ENCODE data around the gene C7orf57.

C7orf57 gene

DNA sequence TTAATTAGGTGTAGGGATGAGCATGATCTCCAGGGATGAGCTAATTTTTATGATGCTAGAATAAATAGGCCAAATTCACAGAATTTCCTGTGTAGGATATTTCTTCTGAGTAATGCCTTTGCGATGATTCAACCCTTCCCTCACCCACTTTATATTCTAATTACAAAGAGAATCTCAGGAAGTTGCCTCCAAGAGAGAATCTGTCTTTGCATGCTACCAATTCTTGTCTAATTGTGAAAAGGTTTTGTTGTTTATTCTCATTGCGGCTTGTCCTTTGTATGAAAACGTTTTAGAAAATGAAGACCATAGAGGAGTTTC lies 6.3 kb downstream of the C7orf57 start:
- DNase-seq (ENCODE audit: low read depth, low spot score), result peak; percentile 44
- H3K4me3 ChIP-seq (ENCODE audit: low read depth, low read length), result no peak overlapping the region

DNA sequence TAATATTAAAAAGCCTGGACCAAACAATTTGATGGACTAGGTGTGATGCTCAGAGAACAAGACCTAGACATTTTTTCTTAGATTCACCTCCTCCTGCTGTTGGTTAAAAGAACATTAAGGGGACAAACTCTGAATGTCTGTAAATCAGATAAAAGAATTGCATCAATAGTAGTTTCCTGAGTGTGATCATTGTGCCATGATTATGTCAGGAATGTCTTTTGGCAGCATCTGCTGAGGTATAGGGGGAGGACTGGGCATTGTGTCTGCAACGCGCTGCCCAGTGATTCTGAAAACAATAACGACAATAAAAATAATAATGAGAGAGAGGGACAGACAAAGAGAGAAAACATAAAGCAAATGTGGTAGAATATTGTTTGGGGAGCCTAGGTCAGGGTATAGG lies 6.9 kb downstream of the C7orf57 start:
- TF ChIP-seq, protein P1, sequence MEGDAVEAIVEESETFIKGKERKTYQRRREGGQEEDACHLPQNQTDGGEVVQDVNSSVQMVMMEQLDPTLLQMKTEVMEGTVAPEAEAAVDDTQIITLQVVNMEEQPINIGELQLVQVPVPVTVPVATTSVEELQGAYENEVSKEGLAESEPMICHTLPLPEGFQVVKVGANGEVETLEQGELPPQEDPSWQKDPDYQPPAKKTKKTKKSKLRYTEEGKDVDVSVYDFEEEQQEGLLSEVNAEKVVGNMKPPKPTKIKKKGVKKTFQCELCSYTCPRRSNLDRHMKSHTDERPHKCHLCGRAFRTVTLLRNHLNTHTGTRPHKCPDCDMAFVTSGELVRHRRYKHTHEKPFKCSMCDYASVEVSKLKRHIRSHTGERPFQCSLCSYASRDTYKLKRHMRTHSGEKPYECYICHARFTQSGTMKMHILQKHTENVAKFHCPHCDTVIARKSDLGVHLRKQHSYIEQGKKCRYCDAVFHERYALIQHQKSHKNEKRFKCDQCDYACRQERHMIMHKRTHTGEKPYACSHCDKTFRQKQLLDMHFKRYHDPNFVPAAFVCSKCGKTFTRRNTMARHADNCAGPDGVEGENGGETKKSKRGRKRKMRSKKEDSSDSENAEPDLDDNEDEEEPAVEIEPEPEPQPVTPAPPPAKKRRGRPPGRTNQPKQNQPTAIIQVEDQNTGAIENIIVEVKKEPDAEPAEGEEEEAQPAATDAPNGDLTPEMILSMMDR (IDR thresholded peaks at IDR 0.05; ENCODE audit: low read depth, low read length), result no peak
- no peak for DNase-seq (ENCODE audit: low read depth, low spot score)
- no peak overlapping the region for H3K4me3 ChIP-seq (ENCODE audit: low read depth, low read length)
- in situ Hi-C loops (cut with HindIII; ENCODE audit: low sequenced_read_pairs), result no loop called here

More for the DNA sequence above, 6.3 kb downstream of the C7orf57 start:
- TF ChIP-seq, protein P1 (IDR thresholded peaks at IDR 0.05; ENCODE audit: low read depth, low read length), result no peak
- in situ Hi-C loops (cut with HindIII; ENCODE audit: low sequenced_read_pairs), result no loop called here

DNA sequence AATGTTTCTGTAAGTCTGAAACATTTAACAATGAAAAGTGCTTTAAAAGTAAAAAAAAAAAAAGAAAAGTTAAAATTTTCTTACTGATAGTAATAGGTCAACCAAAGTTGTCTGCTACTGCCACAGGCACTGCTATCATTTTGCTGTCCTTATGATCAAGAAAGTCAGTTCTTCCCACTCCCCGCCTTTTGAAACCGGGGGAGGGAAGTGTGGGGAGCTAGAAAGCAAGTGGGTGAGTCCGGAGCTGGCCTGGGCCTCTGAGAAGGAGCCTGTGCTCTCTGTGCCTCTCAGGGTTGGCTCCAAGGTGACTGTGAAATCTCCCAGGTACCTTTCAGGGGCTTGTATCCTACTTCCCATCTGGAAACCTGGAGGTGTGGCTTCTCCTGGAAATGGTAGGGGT lies 7.3 kb downstream of the C7orf57 start:
- in situ Hi-C loops (cut with HindIII; ENCODE audit: low sequenced_read_pairs), result no loop called here
- TF ChIP-seq, protein P1 (IDR thresholded peaks at IDR 0.05; ENCODE audit: low read depth, low read length), result no peak
- no peak overlapping the region for H3K4me3 ChIP-seq (ENCODE audit: low read depth, low read length)
- no peak for DNase-seq (ENCODE audit: low read depth, low spot score)

DNA sequence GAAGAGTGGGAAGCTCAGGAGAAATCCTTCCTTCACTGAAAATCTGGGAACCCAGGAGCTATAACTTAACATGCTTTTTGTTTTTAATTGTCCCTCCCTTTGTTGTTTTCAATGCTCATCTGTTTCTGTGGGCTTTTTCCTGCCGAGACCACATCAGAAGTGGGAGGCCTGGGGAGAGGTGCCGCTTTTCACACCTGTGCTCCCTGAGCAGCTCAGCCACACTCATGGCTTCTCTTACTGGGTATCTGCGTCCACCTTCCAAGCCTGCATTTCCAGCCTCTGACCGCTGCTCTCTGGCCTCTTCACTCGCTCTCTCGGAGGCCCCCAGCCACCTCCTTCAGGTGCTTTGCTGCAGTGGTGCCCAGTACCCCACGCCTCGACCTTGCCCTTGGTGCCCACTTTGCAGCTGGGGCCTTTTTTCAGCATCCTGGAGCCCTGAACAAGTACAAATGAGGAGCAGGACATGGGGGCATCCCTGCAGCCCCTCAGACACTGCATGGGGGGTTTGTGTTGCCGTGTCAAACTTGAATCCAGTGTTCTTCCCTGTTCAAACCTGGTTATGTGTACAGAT lies 9.9 kb downstream of the C7orf57 start:
- H3K4me3 ChIP-seq (ENCODE audit: low read depth, low read length), result no peak overlapping the region
- DNase-seq (ENCODE audit: low read depth, low spot score), result no peak
- in situ Hi-C loops (cut with HindIII; ENCODE audit: low sequenced_read_pairs), result no loop called here
- TF ChIP-seq, protein P1 (IDR thresholded peaks at IDR 0.05; ENCODE audit: low read depth, low read length), result no peak

DNA sequence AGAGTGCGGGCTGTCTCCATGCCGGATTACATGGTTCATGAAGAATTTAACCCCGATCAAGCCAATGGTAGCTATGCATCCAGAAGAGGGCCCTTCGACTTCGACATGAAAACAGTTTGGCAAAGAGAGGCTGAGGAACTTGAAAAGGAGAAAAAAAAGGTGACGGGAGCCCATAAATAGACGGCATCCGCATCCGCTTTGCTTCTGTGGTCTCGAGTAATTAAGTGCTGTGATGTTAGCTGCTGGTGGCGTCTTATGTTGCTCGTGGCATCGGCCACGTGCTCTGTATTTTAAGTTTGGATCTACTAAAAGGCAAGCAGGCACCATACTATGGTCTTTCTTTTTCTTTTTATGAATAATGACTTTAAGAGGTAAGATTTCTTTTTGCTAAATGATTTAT lies 11.1 kb downstream of the C7orf57 start:
- TF ChIP-seq, protein P1 (IDR thresholded peaks at IDR 0.05; ENCODE audit: low read depth, low read length), result no peak
- no peak for DNase-seq (ENCODE audit: low read depth, low spot score)
- H3K4me3 ChIP-seq (ENCODE audit: low read depth, low read length), result no peak overlapping the region
- in situ Hi-C loops (cut with HindIII; ENCODE audit: low sequenced_read_pairs), result no loop called here

DNA sequence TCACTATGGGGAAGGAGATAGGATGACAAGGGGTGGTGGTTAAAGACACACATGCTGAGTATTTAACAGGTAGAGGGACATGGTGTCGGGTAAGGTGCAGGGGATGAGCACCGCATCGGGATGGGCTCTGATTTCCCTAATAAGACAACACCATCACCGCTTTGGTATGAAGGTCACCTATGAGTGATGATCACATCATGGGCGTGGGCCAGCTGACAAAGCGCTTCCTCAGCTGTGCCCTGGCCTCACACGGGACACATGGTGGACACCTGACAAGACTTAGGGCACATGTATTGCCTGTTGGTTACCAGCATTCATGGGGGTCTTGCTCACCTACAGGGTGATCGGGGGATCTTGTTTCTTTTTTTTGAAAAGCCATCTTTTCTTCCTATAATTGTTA lies 12.8 kb downstream of the C7orf57 start:
- H3K4me3 ChIP-seq (ENCODE audit: low read depth, low read length), result no peak overlapping the region
- DNase-seq (ENCODE audit: low read depth, low spot score), result no peak
- TF ChIP-seq, protein P1 (IDR thresholded peaks at IDR 0.05; ENCODE audit: low read depth, low read length), result no peak
- in situ Hi-C loops (cut with HindIII; ENCODE audit: low sequenced_read_pairs), result no loop called here

DNA sequence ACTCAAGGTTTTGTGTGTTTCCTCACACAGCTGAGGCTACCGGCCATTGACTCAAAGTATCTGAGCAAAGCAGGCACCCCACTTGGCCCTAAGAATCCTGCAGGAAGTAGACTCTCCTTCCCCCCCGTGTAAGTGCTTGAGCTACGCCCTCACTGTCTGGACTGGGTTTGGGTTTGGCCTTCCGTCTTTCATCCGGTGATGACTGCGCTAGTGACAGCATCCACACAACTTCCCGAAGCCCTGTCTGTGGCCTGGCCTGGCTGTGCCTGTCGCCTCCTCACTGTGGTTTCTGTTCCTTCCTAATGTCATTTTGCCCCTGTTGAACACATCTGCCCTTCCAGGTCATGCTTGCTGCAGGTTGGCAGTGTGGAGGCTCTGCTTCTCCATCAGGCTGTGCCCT lies 14.5 kb downstream of the C7orf57 start:
- no peak overlapping the region for H3K4me3 ChIP-seq (ENCODE audit: low read depth, low read length)
- TF ChIP-seq, protein P1 (IDR thresholded peaks at IDR 0.05; ENCODE audit: low read depth, low read length), result no peak
- no peak for DNase-seq (ENCODE audit: low read depth, low spot score)
- in situ Hi-C loops (cut with HindIII; ENCODE audit: low sequenced_read_pairs), result no loop called here

Data from astrocyte of the spinal cord (primary cell).